WTC11 (cell line): Measurements from ENCODE around the gene PCNA.

ENCODE experiments used
- SMAD4 ChIP-seq: sonication (generic); formaldehyde crosslinking; IDR thresholded peaks from 2 replicates; pipeline ENCODE4 v1.8.0; 2022; ENCODE audit warnings: mild to moderate bottlenecking, missing genetic modification reagents
- TCF7 ChIP-seq: sonication (generic); formaldehyde crosslinking; IDR thresholded peaks from 2 replicates; pipeline ENCODE4 v1.8.0; 2022; ENCODE audit warnings: mild to moderate bottlenecking, low read depth, missing genetic modification reagents, moderate library complexity
- ZNF121 ChIP-seq: sonication (generic); formaldehyde crosslinking; IDR thresholded peaks from 2 replicates; pipeline ENCODE4 v1.8.0; 2023; ENCODE audit warnings: missing genetic modification reagents
- TF ChIP-seq, protein P1 (sequence below): fragments of 200-600 bp; IDR thresholded peaks from 2 replicates; pipeline ENCODE4 v1.8.0; 2022; ENCODE audit warnings: antibody characterized with exemption
- TF ChIP-seq, protein P2 (sequence below): sonication (generic); formaldehyde crosslinking; IDR thresholded peaks from 2 replicates; pipeline ENCODE4 v1.8.1; 2022; ENCODE audit warnings: mild to moderate bottlenecking, moderate library complexity, missing genetic modification reagents

GRCh38 chr20:5070570-5070969, 49.2 kb downstream of the PCNA start:
- TF ChIP-seq, protein P1, sequence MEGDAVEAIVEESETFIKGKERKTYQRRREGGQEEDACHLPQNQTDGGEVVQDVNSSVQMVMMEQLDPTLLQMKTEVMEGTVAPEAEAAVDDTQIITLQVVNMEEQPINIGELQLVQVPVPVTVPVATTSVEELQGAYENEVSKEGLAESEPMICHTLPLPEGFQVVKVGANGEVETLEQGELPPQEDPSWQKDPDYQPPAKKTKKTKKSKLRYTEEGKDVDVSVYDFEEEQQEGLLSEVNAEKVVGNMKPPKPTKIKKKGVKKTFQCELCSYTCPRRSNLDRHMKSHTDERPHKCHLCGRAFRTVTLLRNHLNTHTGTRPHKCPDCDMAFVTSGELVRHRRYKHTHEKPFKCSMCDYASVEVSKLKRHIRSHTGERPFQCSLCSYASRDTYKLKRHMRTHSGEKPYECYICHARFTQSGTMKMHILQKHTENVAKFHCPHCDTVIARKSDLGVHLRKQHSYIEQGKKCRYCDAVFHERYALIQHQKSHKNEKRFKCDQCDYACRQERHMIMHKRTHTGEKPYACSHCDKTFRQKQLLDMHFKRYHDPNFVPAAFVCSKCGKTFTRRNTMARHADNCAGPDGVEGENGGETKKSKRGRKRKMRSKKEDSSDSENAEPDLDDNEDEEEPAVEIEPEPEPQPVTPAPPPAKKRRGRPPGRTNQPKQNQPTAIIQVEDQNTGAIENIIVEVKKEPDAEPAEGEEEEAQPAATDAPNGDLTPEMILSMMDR, result no peak
- TF ChIP-seq, protein P2, sequence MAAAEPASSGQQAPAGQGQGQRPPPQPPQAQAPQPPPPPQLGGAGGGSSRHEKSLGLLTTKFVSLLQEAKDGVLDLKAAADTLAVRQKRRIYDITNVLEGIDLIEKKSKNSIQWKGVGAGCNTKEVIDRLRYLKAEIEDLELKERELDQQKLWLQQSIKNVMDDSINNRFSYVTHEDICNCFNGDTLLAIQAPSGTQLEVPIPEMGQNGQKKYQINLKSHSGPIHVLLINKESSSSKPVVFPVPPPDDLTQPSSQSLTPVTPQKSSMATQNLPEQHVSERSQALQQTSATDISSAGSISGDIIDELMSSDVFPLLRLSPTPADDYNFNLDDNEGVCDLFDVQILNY (CRISPR knock-in tag), result no peak
- no peak for TF ChIP-seq TCF7 (CRISPR knock-in tag)
- no peak for TF ChIP-seq SMAD4 (CRISPR knock-in tag)
- TF ChIP-seq ZNF121 (CRISPR knock-in tag), result no peak
